ENCODE results near the gene HERC2. TPM values are rescaled to one million over a fixed set of nuclear protein-coding genes. Genes with fewer than 3 reads are reported as not detected.
"Not testable (repeated sequence)": the region's sequence is repeated elsewhere in the genome, so short reads cannot be mapped to it uniquely, and the experiment has no call there.

HERC2 gene
- total and polyA plus RNA-seq, 4 donors, result 14.6 to 45.4 (median 26.6) TPM

- H3K9me3 ChIP-seq (ENCODE audit: control insufficient read depth in 4 of 4, low read length in 3 of 4), result peaks cover 0 to 3% (median under 1%) of the 10 kb centered on the region in 4 donors
- TF ChIP-seq HNF4A (conservative IDR thresholded peaks at IDR 0.05) (no peak), EGR1 (IDR thresholded peaks at IDR 0.05; ENCODE audit: low read depth in 2 of 2) (no peak), YY1 (IDR thresholded peaks at IDR 0.05) (no peak), FOXA1 (IDR thresholded peaks at IDR 0.05) (no peak), GABPA (IDR thresholded peaks at IDR 0.05 in 1 of 2, conservative IDR thresholded peaks at IDR 0.05 in 1 of 2) (no peak), SP1 (IDR thresholded peaks at IDR 0.05) (no peak), RXRA (IDR thresholded peaks at IDR 0.05) (no peak), NR2F2 (IDR thresholded peaks at IDR 0.05) (no peak), TAF1 (conservative IDR thresholded peaks at IDR 0.05) (no peak), FOXA2 (IDR thresholded peaks at IDR 0.05) (no peak), HNF4G (IDR thresholded peaks at IDR 0.05) (no peak)
- TF ChIP-seq, protein P1, sequence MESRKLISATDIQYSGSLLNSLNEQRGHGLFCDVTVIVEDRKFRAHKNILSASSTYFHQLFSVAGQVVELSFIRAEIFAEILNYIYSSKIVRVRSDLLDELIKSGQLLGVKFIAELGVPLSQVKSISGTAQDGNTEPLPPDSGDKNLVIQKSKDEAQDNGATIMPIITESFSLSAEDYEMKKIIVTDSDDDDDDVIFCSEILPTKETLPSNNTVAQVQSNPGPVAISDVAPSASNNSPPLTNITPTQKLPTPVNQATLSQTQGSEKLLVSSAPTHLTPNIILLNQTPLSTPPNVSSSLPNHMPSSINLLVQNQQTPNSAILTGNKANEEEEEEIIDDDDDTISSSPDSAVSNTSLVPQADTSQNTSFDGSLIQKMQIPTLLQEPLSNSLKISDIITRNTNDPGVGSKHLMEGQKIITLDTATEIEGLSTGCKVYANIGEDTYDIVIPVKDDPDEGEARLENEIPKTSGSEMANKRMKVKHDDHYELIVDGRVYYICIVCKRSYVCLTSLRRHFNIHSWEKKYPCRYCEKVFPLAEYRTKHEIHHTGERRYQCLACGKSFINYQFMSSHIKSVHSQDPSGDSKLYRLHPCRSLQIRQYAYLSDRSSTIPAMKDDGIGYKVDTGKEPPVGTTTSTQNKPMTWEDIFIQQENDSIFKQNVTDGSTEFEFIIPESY (IDR thresholded peaks at IDR 0.05), result no peak
- TF ChIP-seq, protein P2, sequence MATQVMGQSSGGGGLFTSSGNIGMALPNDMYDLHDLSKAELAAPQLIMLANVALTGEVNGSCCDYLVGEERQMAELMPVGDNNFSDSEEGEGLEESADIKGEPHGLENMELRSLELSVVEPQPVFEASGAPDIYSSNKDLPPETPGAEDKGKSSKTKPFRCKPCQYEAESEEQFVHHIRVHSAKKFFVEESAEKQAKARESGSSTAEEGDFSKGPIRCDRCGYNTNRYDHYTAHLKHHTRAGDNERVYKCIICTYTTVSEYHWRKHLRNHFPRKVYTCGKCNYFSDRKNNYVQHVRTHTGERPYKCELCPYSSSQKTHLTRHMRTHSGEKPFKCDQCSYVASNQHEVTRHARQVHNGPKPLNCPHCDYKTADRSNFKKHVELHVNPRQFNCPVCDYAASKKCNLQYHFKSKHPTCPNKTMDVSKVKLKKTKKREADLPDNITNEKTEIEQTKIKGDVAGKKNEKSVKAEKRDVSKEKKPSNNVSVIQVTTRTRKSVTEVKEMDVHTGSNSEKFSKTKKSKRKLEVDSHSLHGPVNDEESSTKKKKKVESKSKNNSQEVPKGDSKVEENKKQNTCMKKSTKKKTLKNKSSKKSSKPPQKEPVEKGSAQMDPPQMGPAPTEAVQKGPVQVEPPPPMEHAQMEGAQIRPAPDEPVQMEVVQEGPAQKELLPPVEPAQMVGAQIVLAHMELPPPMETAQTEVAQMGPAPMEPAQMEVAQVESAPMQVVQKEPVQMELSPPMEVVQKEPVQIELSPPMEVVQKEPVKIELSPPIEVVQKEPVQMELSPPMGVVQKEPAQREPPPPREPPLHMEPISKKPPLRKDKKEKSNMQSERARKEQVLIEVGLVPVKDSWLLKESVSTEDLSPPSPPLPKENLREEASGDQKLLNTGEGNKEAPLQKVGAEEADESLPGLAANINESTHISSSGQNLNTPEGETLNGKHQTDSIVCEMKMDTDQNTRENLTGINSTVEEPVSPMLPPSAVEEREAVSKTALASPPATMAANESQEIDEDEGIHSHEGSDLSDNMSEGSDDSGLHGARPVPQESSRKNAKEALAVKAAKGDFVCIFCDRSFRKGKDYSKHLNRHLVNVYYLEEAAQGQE (IDR thresholded peaks at IDR 0.05), result no peak
- TF ChIP-seq, protein P3, sequence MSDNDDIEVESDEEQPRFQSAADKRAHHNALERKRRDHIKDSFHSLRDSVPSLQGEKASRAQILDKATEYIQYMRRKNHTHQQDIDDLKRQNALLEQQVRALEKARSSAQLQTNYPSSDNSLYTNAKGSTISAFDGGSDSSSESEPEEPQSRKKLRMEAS (IDR thresholded peaks at IDR 0.05), result no peak
- no peaks in the 10 kb centered on the region for H3K27me3 ChIP-seq (ENCODE audit: control insufficient read depth in 4 of 4, insufficient read depth in 4 of 4, low read length in 3 of 4)
- no peak overlapping the region for H3K4me3 ChIP-seq (ENCODE audit: low read depth in 1 of 3, low read length in 3 of 3)
- peaks cover 3 to 53% (median 35%) of the 10 kb centered on the region in 4 donors for H3K36me3 ChIP-seq (ENCODE audit: control insufficient read depth in 4 of 4, insufficient read depth in 3 of 4, low read depth in 1 of 4, low read length in 3 of 4)
- 98% methylated on average over 6 of the region's 6 CpGs for WGBS
- no peak overlapping the region for H3K27ac ChIP-seq (ENCODE audit: low read depth in 1 of 2, low read length in 2 of 2)
- no peaks in the 10 kb centered on the region for H3K4me1 ChIP-seq (ENCODE audit: control insufficient read depth in 4 of 4, insufficient read depth in 4 of 4, low read length in 3 of 4)
- DNase-seq (ENCODE audit: low spot score), result no peak
- H3K9ac ChIP-seq (ENCODE audit: low read depth in 1 of 2, low read length in 2 of 2), result no peak overlapping the region
Measured at GRCh38 chr15:28243901-28244300, 78.1 kb downstream of the HERC2 start.

DNA sequence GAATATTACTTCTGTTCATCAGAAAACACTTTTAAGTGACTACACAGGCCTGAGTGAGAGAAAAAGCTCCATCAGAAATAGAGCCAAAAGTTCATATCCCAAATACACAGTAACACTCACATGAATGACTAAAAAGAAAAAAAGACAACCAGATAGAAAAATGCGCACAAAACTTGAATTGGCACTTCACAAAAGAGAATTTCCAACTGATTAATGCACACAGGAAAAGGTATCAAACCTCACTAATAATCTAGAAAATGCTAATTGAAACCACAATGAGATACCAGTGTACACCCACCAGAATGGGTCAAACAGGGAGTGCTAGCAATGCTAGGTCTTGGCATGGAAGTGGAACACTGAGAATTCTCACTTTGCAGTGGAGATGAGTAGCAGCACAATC, 78.6 kb downstream of the HERC2 start:
- Histone ChIP-seq H3K9me3 (ENCODE audit: control insufficient read depth in 4 of 4, low read length in 3 of 4) (peaks cover 0 to 2% (median 0%) of the 10 kb centered on the region in 4 donors), H3K27ac (ENCODE audit: low read depth in 1 of 2, low read length in 2 of 2) (no peak overlapping the region), H3K9ac (ENCODE audit: low read depth in 1 of 2, low read length in 2 of 2) (no peak overlapping the region), H3K27me3 (ENCODE audit: control insufficient read depth in 4 of 4, insufficient read depth in 4 of 4, low read length in 3 of 4) (no peaks in the 10 kb centered on the region), H3K4me3 (ENCODE audit: low read depth in 1 of 3, low read length in 3 of 3) (no peak overlapping the region), H3K36me3 (ENCODE audit: control insufficient read depth in 4 of 4, insufficient read depth in 3 of 4, low read depth in 1 of 4, low read length in 3 of 4) (peaks cover 3 to 48% (median 33%) of the 10 kb centered on the region in 4 donors), H3K4me1 (ENCODE audit: control insufficient read depth in 4 of 4, insufficient read depth in 4 of 4, low read length in 3 of 4) (no peaks in the 10 kb centered on the region)
- TF ChIP-seq JUND (IDR thresholded peaks at IDR 0.05) (no peak), HNF4G (IDR thresholded peaks at IDR 0.05) (no peak), FOXA1 (IDR thresholded peaks at IDR 0.05) (no peak), EGR1 (IDR thresholded peaks at IDR 0.05; ENCODE audit: low read depth in 2 of 2) (no peak)
- TF ChIP-seq, protein P4, sequence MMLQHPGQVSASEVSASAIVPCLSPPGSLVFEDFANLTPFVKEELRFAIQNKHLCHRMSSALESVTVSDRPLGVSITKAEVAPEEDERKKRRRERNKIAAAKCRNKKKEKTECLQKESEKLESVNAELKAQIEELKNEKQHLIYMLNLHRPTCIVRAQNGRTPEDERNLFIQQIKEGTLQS (IDR thresholded peaks at IDR 0.05), result no peak
- TF ChIP-seq, protein P2 (IDR thresholded peaks at IDR 0.05), result no peak
- TF ChIP-seq, protein P5, sequence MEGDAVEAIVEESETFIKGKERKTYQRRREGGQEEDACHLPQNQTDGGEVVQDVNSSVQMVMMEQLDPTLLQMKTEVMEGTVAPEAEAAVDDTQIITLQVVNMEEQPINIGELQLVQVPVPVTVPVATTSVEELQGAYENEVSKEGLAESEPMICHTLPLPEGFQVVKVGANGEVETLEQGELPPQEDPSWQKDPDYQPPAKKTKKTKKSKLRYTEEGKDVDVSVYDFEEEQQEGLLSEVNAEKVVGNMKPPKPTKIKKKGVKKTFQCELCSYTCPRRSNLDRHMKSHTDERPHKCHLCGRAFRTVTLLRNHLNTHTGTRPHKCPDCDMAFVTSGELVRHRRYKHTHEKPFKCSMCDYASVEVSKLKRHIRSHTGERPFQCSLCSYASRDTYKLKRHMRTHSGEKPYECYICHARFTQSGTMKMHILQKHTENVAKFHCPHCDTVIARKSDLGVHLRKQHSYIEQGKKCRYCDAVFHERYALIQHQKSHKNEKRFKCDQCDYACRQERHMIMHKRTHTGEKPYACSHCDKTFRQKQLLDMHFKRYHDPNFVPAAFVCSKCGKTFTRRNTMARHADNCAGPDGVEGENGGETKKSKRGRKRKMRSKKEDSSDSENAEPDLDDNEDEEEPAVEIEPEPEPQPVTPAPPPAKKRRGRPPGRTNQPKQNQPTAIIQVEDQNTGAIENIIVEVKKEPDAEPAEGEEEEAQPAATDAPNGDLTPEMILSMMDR (IDR thresholded peaks at IDR 0.05; ENCODE audit: low read depth, low read length, missing input control), result no peak
- TF ChIP-seq, protein P3 (IDR thresholded peaks at IDR 0.05), result no peak
- 97% methylated on average over 1 of the region's 1 CpG for WGBS
- DNase-seq (ENCODE audit: low spot score), result no peak

- not testable (repeated sequence) for H3K27me3 ChIP-seq (ENCODE audit: control insufficient read depth in 4 of 4, insufficient read depth in 4 of 4, low read length in 3 of 4); H3K9ac ChIP-seq (ENCODE audit: low read depth in 1 of 2, low read length in 2 of 2); DNase-seq (ENCODE audit: low spot score); H3K4me3 ChIP-seq (ENCODE audit: low read depth in 1 of 3, low read length in 3 of 3); H3K4me1 ChIP-seq (ENCODE audit: control insufficient read depth in 4 of 4, insufficient read depth in 4 of 4, low read length in 3 of 4); H3K27ac ChIP-seq (ENCODE audit: low read depth in 1 of 2, low read length in 2 of 2); H3K9me3 ChIP-seq (ENCODE audit: control insufficient read depth in 4 of 4, low read length in 3 of 4)
- 74% methylated on average over 4 of the region's 4 CpGs for WGBS
- peaks cover 4 to 26% (median 17%) of the 10 kb centered on the region in 4 donors for H3K36me3 ChIP-seq (ENCODE audit: control insufficient read depth in 4 of 4, insufficient read depth in 3 of 4, low read depth in 1 of 4, low read length in 3 of 4)
Measured at GRCh38 chr15:28238296-28238695, 83.7 kb downstream of the HERC2 start.
